ENCODE measurements around the gene VSTM2L.

GRCh38 chr20:37872161-37872560 is 30.8 kb upstream of the VSTM2L start:
- no peak for TF ChIP-seq CTCF (conservative IDR thresholded peaks at IDR 0.05 in 1 of 2, IDR thresholded peaks at IDR 0.05 in 1 of 2; ENCODE audit: low read depth in 1 of 2, low read length in 2 of 2)
- TF ChIP-seq EZH2 (IDR thresholded peaks at IDR 0.05; ENCODE audit: low read length, missing control alignments), result no peak

Measured in fibroblast of lung (primary cell).